GM19395 (cell line): ENCODE results near the gene LDLRAD2.
"Not testable (repeated sequence)": the region's sequence is repeated elsewhere in the genome, so short reads cannot be mapped to it uniquely, and the experiment has no call there.

ENCODE experiments used
- ATAC-seq: cut with Tn5 transposase; IDR thresholded peaks from one replicate; pipeline ENCODE4 v1.9.1; 2021; ENCODE audit warnings: mild to moderate bottlenecking, moderate library complexity; ENCODE audit not compliant: unreplicated experiment

The LDLRAD2 gene

GRCh38 chr1:21823206-21823979 is 11.3 kb downstream of the LDLRAD2 start:
- no peak for ATAC-seq

GRCh38 chr1:21823980-21824702 is 12.1 kb downstream of the LDLRAD2 start:
- ATAC-seq = no peak

- no peak for ATAC-seq
Observed at GRCh38 chr1:21824926-21825325, 12.9 kb downstream of the LDLRAD2 start.

- no peak for ATAC-seq
Observed at GRCh38 chr1:21825393-21825792, 13.3 kb downstream of the LDLRAD2 start.

- ATAC-seq = not testable (repeated sequence)
Observed at GRCh38 chr1:21826694-21827093, 14.6 kb downstream of the LDLRAD2 start.

- no peak for ATAC-seq
Observed at GRCh38 chr1:21827141-21827679, 15.1 kb downstream of the LDLRAD2 start.

GRCh38 chr1:21828075-21828474 is 16.0 kb downstream of the LDLRAD2 start:
- no peak for ATAC-seq

GRCh38 chr1:21828506-21829210 is 16.6 kb downstream of the LDLRAD2 start:
- ATAC-seq = no peak

- no peak for ATAC-seq
Observed at GRCh38 chr1:21829294-21829693, 17.2 kb downstream of the LDLRAD2 start.

GRCh38 chr1:21830792-21831453 is 18.9 kb downstream of the LDLRAD2 start:
- no peak for ATAC-seq

- ATAC-seq = no peak
Observed at GRCh38 chr1:21831454-21831970, 19.4 kb downstream of the LDLRAD2 start.

- no peak for ATAC-seq
Observed at GRCh38 chr1:21833392-21833976, 21.4 kb downstream of the LDLRAD2 start.

GRCh38 chr1:21834094-21834493 is 22.0 kb downstream of the LDLRAD2 start:
- ATAC-seq = no peak

- ATAC-seq = no peak
Observed at GRCh38 chr1:21834666-21835065, 22.6 kb downstream of the LDLRAD2 start.

- ATAC-seq = no peak
Observed at GRCh38 chr1:21836010-21836409, 23.9 kb downstream of the LDLRAD2 start.

GRCh38 chr1:21836729-21837128 is 24.7 kb downstream of the LDLRAD2 start:
- no peak for ATAC-seq

GRCh38 chr1:21837476-21837875 is 25.4 kb downstream of the LDLRAD2 start:
- no peak for ATAC-seq

- no peak for ATAC-seq
Observed at GRCh38 chr1:21838359-21839157, 26.5 kb downstream of the LDLRAD2 start.

- no peak for ATAC-seq
Observed at GRCh38 chr1:21839337-21840037, 27.4 kb downstream of the LDLRAD2 start.
